NT2/D1 (cell line): ENCODE data around the gene IGFBP6.

Source experiments
- SUZ12 ChIP-seq: IDR thresholded peaks from 2 replicates; pipeline ENCODE4 v1.6.1; 2011; ENCODE audit not compliant: insufficient read length, insufficient read depth; ENCODE audit errors: extremely low read depth
- YY1 ChIP-seq: IDR thresholded peaks from 2 replicates; pipeline ENCODE4 v1.6.1; 2011; ENCODE audit not compliant: insufficient read length, insufficient read depth
- ZNF274 ChIP-seq: IDR thresholded peaks from 2 replicates; pipeline ENCODE4 v1.6.1; 2011; ENCODE audit warnings: mild to moderate bottlenecking, low read depth, low read length

DNA sequence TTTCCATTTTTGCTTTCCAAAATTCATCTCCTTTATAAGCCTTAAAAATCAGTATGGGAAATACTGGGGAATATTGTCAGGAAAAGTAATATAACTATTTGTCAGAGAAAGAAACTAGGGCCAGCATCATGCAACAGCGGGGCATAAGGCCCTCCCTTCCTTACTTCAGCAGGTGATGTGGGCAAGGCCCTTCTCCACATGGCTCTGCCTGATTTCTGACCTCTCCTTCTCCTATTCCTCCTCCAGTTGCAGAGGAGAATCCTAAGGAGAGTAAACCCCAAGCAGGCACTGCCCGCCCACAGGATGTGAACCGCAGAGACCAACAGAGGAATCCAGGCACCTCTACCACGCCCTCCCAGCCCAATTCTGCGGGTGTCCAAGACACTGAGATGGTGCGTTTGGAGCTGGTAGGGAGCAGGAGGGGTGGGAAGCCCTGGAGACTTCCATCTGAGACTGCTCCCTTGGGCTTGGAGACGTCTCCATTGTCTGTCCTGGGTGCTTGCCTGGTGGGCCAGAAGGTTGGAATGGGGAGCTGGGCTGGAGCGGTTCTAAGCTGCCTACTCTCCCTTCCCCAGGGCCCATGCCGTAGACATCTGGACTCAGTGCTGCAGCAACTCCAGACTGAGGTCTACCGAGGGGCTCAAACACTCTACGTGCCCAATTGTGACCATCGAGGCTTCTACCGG lies 3.1 kb downstream of the IGFBP6 start:
- no peak for TF ChIP-seq YY1
- no peak for TF ChIP-seq ZNF274
- TF ChIP-seq SUZ12: no peak
